Chondrocyte (in vitro differentiated cells): ENCODE data around the gene SNED1. TPM values are rescaled to one million over a fixed set of nuclear protein-coding genes. Genes with fewer than 3 reads are reported as not detected.

Source experiments
- DNase-seq: peaks from one replicate; pipeline ENCODE4 v3.0.0; 2021; ENCODE audit warnings: mixed read lengths, low spot score
- H3K27ac Mint-ChIP-seq: one replicate; pipeline ENCODE4 v1.8.0; 2021; ENCODE audit warnings: mild to moderate bottlenecking, moderate library complexity, mixed read lengths; ENCODE audit not compliant: unreplicated experiment
- H3K27me3 Mint-ChIP-seq: 2 replicates; pipeline ENCODE4 v1.8.0; 2021; ENCODE audit warnings: low read depth, mixed read lengths
- H3K36me3 Mint-ChIP-seq: 2 replicates; pipeline ENCODE4 v1.8.0; 2021; ENCODE audit warnings: low read depth, mixed read lengths
- H3K4me1 Mint-ChIP-seq: 2 replicates; pipeline ENCODE4 v1.8.0; 2021; ENCODE audit warnings: low read depth, mild to moderate bottlenecking, mixed read lengths
- H3K4me3 Mint-ChIP-seq: one replicate; pipeline ENCODE4 v1.8.0; 2021; ENCODE audit warnings: mild to moderate bottlenecking, moderate library complexity, mixed read lengths; ENCODE audit not compliant: unreplicated experiment
- H3K9me3 Mint-ChIP-seq: 2 replicates; pipeline ENCODE4 v1.8.0; 2021; ENCODE audit warnings: low read depth, mixed read lengths
- long read RNA-seq: library from polyadenylated mRNA; stranded (forward); transcript quantifications from one replicate; pipeline ENCODE4 v2.0.0, GENCODE V29; 2021
- total RNA-seq: library from RNA; stranded (reverse); gene quantifications from 3 replicates; pipeline ENCODE4 v1.2.1, GENCODE V29; 2021
- TF ChIP-seq, protein P1 (sequence below): fragments of 200-600 bp; sonication (generic); IDR thresholded peaks from 2 replicates; pipeline ENCODE4 v1.5.0; 2021; ENCODE audit warnings: antibody characterized with exemption, mild to moderate bottlenecking, moderate library complexity

SNED1 gene
- 1.6 to 2.9 TPM (median 1.9 TPM) in 3 replicates for total RNA-seq
- long read RNA-seq, partial matches to known transcripts: 1 of 2 reads
- long read RNA-seq, other reads (novel, unspliced or antisense): 1 of 2 reads

GRCh38 chr2:240997856-240998705, at the start of gene SNED1:
SNED1 (plus strand) TSS chr2:240998618; CDS start chr2:240998838, 220 bp downstream.
- peak; percentile 80 for DNase-seq
- H3K9me3 Mint-ChIP-seq: peaks cover under 1% of the 10 kb centered on the region
- H3K4me1 Mint-ChIP-seq: peaks cover 9% of the 10 kb centered on the region
- peak within 1 kb of the TSS; percentile 36 for H3K27ac Mint-ChIP-seq
- peaks cover 22% of the 10 kb centered on the region for H3K27me3 Mint-ChIP-seq
- TF ChIP-seq, protein P1, sequence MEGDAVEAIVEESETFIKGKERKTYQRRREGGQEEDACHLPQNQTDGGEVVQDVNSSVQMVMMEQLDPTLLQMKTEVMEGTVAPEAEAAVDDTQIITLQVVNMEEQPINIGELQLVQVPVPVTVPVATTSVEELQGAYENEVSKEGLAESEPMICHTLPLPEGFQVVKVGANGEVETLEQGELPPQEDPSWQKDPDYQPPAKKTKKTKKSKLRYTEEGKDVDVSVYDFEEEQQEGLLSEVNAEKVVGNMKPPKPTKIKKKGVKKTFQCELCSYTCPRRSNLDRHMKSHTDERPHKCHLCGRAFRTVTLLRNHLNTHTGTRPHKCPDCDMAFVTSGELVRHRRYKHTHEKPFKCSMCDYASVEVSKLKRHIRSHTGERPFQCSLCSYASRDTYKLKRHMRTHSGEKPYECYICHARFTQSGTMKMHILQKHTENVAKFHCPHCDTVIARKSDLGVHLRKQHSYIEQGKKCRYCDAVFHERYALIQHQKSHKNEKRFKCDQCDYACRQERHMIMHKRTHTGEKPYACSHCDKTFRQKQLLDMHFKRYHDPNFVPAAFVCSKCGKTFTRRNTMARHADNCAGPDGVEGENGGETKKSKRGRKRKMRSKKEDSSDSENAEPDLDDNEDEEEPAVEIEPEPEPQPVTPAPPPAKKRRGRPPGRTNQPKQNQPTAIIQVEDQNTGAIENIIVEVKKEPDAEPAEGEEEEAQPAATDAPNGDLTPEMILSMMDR: no peak
- peak within 1 kb of the TSS; percentile 22 for H3K4me3 Mint-ChIP-seq
- peaks cover 4% of the 10 kb centered on the region for H3K36me3 Mint-ChIP-seq

DNA sequence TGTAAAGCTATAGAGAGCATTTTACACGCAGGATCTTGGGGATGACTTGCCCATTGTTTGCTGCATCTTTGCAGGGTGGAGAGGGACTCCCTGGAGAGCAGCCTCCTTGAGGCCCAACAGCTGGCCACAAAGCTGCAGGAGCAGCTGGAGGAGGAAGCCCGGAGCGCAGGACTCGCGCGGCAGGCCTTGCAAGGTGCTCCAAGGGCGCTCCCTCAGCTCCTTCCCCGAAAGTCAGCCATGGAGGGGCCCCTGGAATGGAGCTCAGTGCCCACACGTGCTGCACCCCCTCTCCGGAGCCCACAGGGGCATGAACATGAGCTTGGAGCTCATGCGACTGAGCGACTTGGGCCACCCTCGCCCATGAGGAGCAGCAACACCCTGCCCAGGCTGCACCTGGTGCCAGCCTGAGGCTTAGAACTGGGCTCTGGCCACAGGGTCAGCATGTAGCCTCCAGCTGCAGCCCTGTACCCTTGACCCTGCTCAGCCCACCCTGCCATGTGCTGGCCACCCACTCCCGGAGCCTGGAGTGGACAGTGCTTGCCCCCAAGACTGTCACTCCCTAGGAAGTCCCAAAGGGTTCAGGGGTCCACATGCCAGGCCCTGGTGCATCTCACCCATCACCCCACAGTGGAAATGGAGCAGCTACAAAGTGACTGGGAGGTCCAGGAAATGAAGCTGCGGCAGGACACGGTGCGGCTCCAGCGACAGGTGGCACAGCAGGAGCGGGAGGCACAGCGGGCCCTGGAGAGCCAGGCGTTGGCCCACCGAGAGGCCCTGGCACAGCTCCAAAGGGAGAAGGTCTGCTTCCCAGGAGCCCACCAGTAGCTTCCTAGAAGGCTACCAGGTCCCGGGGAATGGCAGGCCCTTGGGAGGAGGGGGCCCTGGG, 49.3 kb upstream of the SNED1 start:
- peak; percentile 86 for DNase-seq
- Mint-ChIP-seq H3K36me3 (no peaks in the 10 kb centered on the region), H3K4me3 (no peak overlapping the region), H3K9me3 (no peaks in the 10 kb centered on the region), H3K4me1 (no peaks in the 10 kb centered on the region), H3K27ac (no peak overlapping the region), H3K27me3 (peaks cover 29% of the 10 kb centered on the region)
- TF ChIP-seq, protein P1: no peak

- Mint-ChIP-seq H3K9me3 (no peaks in the 10 kb centered on the region), H3K4me1 (no peaks in the 10 kb centered on the region), H3K36me3 (no peaks in the 10 kb centered on the region), H3K27ac (no peak overlapping the region), H3K4me3 (no peak overlapping the region), H3K27me3 (peaks cover 36% of the 10 kb centered on the region)
- TF ChIP-seq, protein P1: no peak
- DNase-seq: peak; percentile 81
These were observed 48.4 kb upstream of the SNED1 start for GRCh38 chr2:240949791-240950705.

DNA sequence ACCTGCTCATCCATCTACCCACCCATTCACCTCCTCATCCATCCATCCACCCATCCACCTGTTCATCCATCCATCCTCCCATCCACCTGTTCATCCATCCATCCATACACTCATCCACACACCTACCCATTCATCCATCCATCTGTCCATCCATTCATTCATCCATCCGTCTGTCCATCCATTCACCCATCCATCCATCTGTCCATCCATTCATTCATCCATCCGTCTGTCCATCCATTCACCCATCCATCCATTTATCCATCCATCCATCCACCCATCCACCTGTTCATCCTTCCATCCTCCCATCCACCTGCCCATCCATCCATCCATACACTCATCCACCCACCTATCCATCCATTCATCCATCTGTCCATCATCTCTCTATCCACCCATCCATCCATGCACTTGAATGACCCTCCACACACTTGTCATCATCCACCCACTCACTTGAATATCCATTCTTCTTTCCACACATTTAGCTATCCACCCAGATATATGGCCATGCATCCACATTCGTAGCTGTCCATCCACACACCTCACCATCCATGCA, 47.3 kb upstream of the SNED1 start:
- TF ChIP-seq, protein P1: no peak
- Mint-ChIP-seq H3K36me3 (no peaks in the 10 kb centered on the region), H3K4me3 (no peak overlapping the region)

More for the DNA sequence above, 47.3 kb upstream of the SNED1 start:
- DNase-seq: no peak
- Mint-ChIP-seq H3K4me1 (no peaks in the 10 kb centered on the region), H3K27me3 (peaks cover 33% of the 10 kb centered on the region), H3K27ac (no peak overlapping the region), H3K9me3 (no peaks in the 10 kb centered on the region)
